DMS114 treated with DMSO at 0.1 percent for 48 hours (cell line): ENCODE measurements around the gene NUF2.

Experiments used
- DNase-seq: peaks from one replicate; lab custom pipeline; 2025; ENCODE audit not compliant: unreplicated experiment; lab: John Stamatoyannopoulos, UW

NUF2 gene

GRCh38 chr1:163399001-163399400, 77.2 kb downstream of the NUF2 start:
- no peak for DNase-seq

GRCh38 chr1:163399976-163400601, 78.3 kb downstream of the NUF2 start:
- DNase-seq: no peak

GRCh38 chr1:163401211-163401610, 79.5 kb downstream of the NUF2 start:
- no peak for DNase-seq
